GM10248 (cell line): Measurements from ENCODE around the gene C2orf92.
"Not testable (repeated sequence)": the region's sequence is repeated elsewhere in the genome, so short reads cannot be mapped to it uniquely, and the experiment has no call there.

Experiments
- CTCF ChIA-PET: fragments of 300-600 bp; sonication (Branson Sonifier 250); formaldehyde crosslinking; extraction: SDS; loops from one replicate; lab custom pipeline; 2021; ENCODE audit warnings: antibody characterized with exemption; lab: Yijun Ruan, JAX
- POLR2A ChIA-PET: fragments of 350-650 bp; sonication (Branson Sonifier 250); formaldehyde crosslinking; extraction: SDS; loops from one replicate; lab custom pipeline; 2020; ENCODE audit warnings: antibody characterized with exemption; lab: Yijun Ruan, JAX
- DNase-seq: peaks from one replicate; pipeline ENCODE4 v3.0.0; 2012; ENCODE audit errors: extremely low spot score
- CTCF ChIP-seq: IDR thresholded peaks from 2 replicates; pipeline ENCODE4 v1.5.1; 2012; ENCODE audit warnings: mild to moderate bottlenecking, low read depth; ENCODE audit errors: extremely low read depth, missing control alignments, control extremely low read depth

The C2orf92 gene

DNA sequence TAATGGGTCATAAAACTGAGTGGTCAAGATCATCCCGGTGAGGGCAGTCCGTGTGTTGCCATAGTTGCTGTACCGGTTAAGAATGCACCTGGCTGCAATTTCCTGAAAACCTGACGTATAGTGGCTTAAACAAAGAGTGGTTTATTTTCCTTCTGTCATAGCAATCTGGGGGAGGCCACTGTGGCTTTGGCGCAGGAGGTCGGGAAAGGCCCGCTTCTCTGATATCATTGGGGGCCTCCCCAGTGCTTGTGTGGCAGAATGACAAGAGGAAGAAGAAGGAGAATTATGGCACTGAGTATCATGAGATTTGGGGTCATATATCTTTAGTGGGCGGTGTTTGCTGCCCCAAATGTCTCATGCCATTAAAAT, 4.4 kb downstream of the C2orf92 start:
- no peak for TF ChIP-seq CTCF
- ChIA-PET CTCF (interaction anchor here (1.2 to 3.1 kb wide), 9 partner anchors 9 to 83 kb away, joined by 3 to 19 read pairs (median 5); partner anchors contain the start of genes ACTR1B and COX5B), POLR2A (interaction anchor here (1.6 kb wide), 1 partner anchor 11 kb away, joined by 4 read pairs; no protein-coding TSS in a partner anchor)
- peak; percentile 60 for DNase-seq

DNA sequence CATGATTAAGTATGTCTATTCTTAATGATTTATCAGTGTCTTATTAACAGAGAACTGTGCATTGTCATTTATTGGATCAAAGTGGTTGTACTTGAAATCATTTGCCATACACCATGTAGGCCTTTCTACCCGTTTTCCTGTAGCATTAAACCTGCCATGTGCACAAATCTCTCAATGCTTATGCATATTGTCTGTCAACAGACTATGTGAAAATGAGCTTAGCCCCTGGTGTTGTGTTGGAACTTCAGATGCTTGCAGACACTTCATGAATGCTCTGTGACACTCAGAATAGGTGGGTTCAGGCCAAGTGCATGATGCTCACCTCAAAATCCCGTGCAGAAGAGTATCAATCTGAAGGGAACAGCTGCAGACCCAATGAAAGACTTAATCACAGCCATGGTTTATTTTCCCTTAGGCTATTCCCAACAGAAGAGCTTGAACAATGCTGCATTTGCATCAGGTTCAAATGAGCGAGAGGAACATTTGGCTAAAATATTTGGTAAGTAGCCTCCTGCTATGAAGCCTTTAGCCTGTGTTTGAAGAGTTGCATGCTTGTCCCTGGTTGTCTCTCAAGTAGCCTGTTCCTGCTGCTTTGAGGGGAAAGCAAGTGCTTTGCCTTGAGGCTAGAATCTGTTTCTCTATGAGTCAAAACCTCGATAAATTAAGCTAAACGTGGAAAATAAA, 6.1 kb downstream of the C2orf92 start:
- ChIA-PET POLR2A (no interaction called here), CTCF (interaction anchor here (0.7 to 4.0 kb wide), 7 partner anchors 9 to 85 kb away, joined by 3 to 40 read pairs (median 4); partner anchors contain the start of gene ACTR1B)
- TF ChIP-seq CTCF: no peak
- no peak for DNase-seq

GRCh38 chr2:97676620-97677019, 7.1 kb downstream of the C2orf92 start:
- no peak for DNase-seq
- ChIA-PET CTCF (interaction anchor here (1.2 to 4.0 kb wide), 6 partner anchors 12 to 86 kb away, joined by 3 to 40 read pairs (median 10); partner anchors contain the start of gene ACTR1B), POLR2A (interaction anchor here (1.1 kb wide), 2 partner anchors 14 to 31 kb away, joined by 3 to 4 read pairs; partner anchors contain the start of gene COX5B)
- TF ChIP-seq CTCF: no peak

- ChIA-PET POLR2A (interaction anchor here (1.1 kb wide), 1 partner anchor 15 kb away, joined by 3 read pairs; no protein-coding TSS in a partner anchor), CTCF (interaction anchor here (1.3 to 4.0 kb wide), 5 partner anchors 13 to 87 kb away, joined by 3 to 40 read pairs (median 17); partner anchors contain the start of gene ACTR1B)
- DNase-seq: no peak
- TF ChIP-seq CTCF: no peak
Observed at GRCh38 chr2:97677480-97677879, 8.0 kb downstream of the C2orf92 start.

GRCh38 chr2:97678298-97678697, 8.8 kb downstream of the C2orf92 start:
- ChIA-PET CTCF (interaction anchor here (0.6 to 4.0 kb wide), 2 partner anchors 87 to 1159 kb away, joined by 3 to 17 read pairs; no protein-coding TSS in a partner anchor), POLR2A (no interaction called here)
- no peak for TF ChIP-seq CTCF
- DNase-seq: no peak

GRCh38 chr2:97687235-97687634, 17.7 kb downstream of the C2orf92 start:
- CTCF ChIA-PET: interaction anchor here (0.9 to 2.6 kb wide), 4 partner anchors 10 to 96 kb away, joined by 3 to 14 read pairs (median 6); partner anchors contain the start of gene COX5B
- POLR2A ChIA-PET: interaction anchor here (0.6 kb wide), 1 partner anchor 114 kb away, joined by 4 read pairs; no protein-coding TSS in a partner anchor

More at GRCh38 chr2:97687235-97687634, 17.7 kb downstream of the C2orf92 start:
- not testable (repeated sequence) for DNase-seq
